HL-60 (cell line): ENCODE results near the gene CCDC196.

Source experiments
- DNase-seq, 2 experiments: peaks; one replicate each; pipeline ENCODE4 v3.0.0-alpha.2; 2010 to 2020; ENCODE audit warnings: low read depth in 1 of 2, low spot score in 1 of 2
- H3K27ac ChIP-seq: fragments of 250-450 bp; sonication (Bioruptor Pico); replicated peaks from 2 replicates; pipeline ENCODE4 v1.5.1; 2020; ENCODE audit warnings: mild to moderate bottlenecking, moderate library complexity
- H3K27me3 ChIP-seq: fragments of 250-450 bp; sonication (Bioruptor Pico); 2 replicates; pipeline ENCODE4 v1.5.1; 2021; ENCODE audit warnings: mild to moderate bottlenecking, moderate library complexity; ENCODE audit not compliant: insufficient read depth, poor library complexity, severe bottlenecking
- H3K4me3 ChIP-seq: replicated peaks from 2 replicates; pipeline ENCODE4 v1.5.1; 2011; ENCODE audit warnings: mild to moderate bottlenecking, control low read depth, low read length; ENCODE audit not compliant: insufficient read depth
- GABPA ChIP-seq: IDR thresholded peaks from 2 replicates; pipeline ENCODE4 v1.6.1; 2012; ENCODE audit warnings: low read depth
- POLR2AphosphoS5 ChIP-seq: IDR thresholded peaks from 2 replicates; pipeline ENCODE4 v1.6.1; 2012; ENCODE audit warnings: low read depth
- SPI1 ChIP-seq: IDR thresholded peaks from 2 replicates; pipeline ENCODE4 v1.6.1; 2012; ENCODE audit warnings: low read depth, mild to moderate bottlenecking, borderline replicate concordance
- TF ChIP-seq, protein P1 (sequence below): IDR thresholded peaks from 2 replicates; pipeline ENCODE4 v1.6.1; 2012; ENCODE audit warnings: low read depth; ENCODE audit not compliant: insufficient replicate concordance
- TF ChIP-seq, protein P2 (sequence below): IDR thresholded peaks from one replicate; pipeline ENCODE4 v1.5.1; 2011; ENCODE audit warnings: low read length, control low read depth, inconsistent platforms; ENCODE audit not compliant: insufficient read depth

Gene CCDC196

GRCh38 chr14:66511849-66512248, 25.7 kb downstream of the CCDC196 start:
- no peak for TF ChIP-seq SPI1
- DNase-seq: no peak
- Histone ChIP-seq H3K4me3 (no peak overlapping the region), H3K27me3 (no peaks in the 10 kb centered on the region), H3K27ac (no peak overlapping the region)

GRCh38 chr14:66514213-66514612, 28.0 kb downstream of the CCDC196 start:
- no peaks in the 10 kb centered on the region for H3K27me3 ChIP-seq
- TF ChIP-seq GABPA (no peak), POLR2AphosphoS5 (no peak), SPI1 (no peak)
- TF ChIP-seq, protein P1, sequence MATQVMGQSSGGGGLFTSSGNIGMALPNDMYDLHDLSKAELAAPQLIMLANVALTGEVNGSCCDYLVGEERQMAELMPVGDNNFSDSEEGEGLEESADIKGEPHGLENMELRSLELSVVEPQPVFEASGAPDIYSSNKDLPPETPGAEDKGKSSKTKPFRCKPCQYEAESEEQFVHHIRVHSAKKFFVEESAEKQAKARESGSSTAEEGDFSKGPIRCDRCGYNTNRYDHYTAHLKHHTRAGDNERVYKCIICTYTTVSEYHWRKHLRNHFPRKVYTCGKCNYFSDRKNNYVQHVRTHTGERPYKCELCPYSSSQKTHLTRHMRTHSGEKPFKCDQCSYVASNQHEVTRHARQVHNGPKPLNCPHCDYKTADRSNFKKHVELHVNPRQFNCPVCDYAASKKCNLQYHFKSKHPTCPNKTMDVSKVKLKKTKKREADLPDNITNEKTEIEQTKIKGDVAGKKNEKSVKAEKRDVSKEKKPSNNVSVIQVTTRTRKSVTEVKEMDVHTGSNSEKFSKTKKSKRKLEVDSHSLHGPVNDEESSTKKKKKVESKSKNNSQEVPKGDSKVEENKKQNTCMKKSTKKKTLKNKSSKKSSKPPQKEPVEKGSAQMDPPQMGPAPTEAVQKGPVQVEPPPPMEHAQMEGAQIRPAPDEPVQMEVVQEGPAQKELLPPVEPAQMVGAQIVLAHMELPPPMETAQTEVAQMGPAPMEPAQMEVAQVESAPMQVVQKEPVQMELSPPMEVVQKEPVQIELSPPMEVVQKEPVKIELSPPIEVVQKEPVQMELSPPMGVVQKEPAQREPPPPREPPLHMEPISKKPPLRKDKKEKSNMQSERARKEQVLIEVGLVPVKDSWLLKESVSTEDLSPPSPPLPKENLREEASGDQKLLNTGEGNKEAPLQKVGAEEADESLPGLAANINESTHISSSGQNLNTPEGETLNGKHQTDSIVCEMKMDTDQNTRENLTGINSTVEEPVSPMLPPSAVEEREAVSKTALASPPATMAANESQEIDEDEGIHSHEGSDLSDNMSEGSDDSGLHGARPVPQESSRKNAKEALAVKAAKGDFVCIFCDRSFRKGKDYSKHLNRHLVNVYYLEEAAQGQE: no peak
- TF ChIP-seq, protein P2, sequence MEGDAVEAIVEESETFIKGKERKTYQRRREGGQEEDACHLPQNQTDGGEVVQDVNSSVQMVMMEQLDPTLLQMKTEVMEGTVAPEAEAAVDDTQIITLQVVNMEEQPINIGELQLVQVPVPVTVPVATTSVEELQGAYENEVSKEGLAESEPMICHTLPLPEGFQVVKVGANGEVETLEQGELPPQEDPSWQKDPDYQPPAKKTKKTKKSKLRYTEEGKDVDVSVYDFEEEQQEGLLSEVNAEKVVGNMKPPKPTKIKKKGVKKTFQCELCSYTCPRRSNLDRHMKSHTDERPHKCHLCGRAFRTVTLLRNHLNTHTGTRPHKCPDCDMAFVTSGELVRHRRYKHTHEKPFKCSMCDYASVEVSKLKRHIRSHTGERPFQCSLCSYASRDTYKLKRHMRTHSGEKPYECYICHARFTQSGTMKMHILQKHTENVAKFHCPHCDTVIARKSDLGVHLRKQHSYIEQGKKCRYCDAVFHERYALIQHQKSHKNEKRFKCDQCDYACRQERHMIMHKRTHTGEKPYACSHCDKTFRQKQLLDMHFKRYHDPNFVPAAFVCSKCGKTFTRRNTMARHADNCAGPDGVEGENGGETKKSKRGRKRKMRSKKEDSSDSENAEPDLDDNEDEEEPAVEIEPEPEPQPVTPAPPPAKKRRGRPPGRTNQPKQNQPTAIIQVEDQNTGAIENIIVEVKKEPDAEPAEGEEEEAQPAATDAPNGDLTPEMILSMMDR: no peak
- no peak overlapping the region for H3K27ac ChIP-seq
- H3K4me3 ChIP-seq: no peak overlapping the region
- peak in 1 of 2 experiments; percentile 52 for DNase-seq

DNA sequence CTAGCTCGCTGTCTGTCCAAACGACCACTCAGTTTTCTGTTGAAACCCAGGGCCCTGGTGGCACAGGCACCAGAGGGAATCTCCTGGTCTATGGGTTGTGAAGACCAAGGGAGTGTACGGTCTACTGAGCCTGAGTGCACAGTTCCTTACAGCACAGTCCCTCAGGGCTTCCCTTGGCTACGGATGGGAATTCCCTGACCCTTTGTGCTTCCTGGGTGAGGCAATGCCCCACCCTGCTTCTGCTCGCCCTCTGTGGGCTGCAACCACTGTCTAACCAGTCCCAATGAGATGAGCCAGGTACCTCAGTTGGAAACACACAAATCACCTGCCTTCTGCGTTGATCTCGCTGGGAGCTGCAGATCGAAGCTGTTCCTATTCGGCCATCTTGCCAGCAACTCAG, 44.4 kb downstream of the CCDC196 start:
- H3K27ac ChIP-seq: no peak overlapping the region
- TF ChIP-seq, protein P1: no peak
- TF ChIP-seq POLR2AphosphoS5 (no peak), SPI1 (no peak), GABPA (no peak)
- TF ChIP-seq, protein P2: no peak
- H3K27me3 ChIP-seq: no peaks in the 10 kb centered on the region
- DNase-seq: no peak
- H3K4me3 ChIP-seq: no peak overlapping the region

GRCh38 chr14:66539034-66539433, 52.9 kb downstream of the CCDC196 start:
- DNase-seq: no peak
- no peaks in the 10 kb centered on the region for H3K27me3 ChIP-seq
- no peak for TF ChIP-seq SPI1
- TF ChIP-seq, protein P2: no peak
- TF ChIP-seq, protein P1: no peak
- no peak for TF ChIP-seq POLR2AphosphoS5
- no peak for TF ChIP-seq GABPA
- no peak overlapping the region for H3K27ac ChIP-seq
- no peak overlapping the region for H3K4me3 ChIP-seq
